ENCODE results near the gene SCYL3.

The SCYL3 gene

GRCh38 chr1:169848456-169848855, 45.2 kb downstream of the SCYL3 start:
- no peak for TF ChIP-seq CREB1 (IDR thresholded peaks at IDR 0.05; ENCODE audit: low read depth)
- no peak for TF ChIP-seq ZBTB7A (IDR thresholded peaks at IDR 0.05; ENCODE audit: low read depth)
- no peak for TF ChIP-seq NFIC (IDR thresholded peaks at IDR 0.05)
- no peak for TF ChIP-seq USF1 (IDR thresholded peaks at IDR 0.05)
- no peak for TF ChIP-seq TCF12 (IDR thresholded peaks at IDR 0.05; ENCODE audit: low read depth)
- no peak for TF ChIP-seq FOXM1 (IDR thresholded peaks at IDR 0.05; ENCODE audit: borderline replicate concordance, low read depth)

GRCh38 chr1:169844941-169845608, 48.6 kb downstream of the SCYL3 start:
- TF ChIP-seq ZBTB7A (IDR thresholded peaks at IDR 0.05; ENCODE audit: low read depth), result no peak

GRCh38 chr1:169838942-169839341, 54.8 kb downstream of the SCYL3 start:
- TF ChIP-seq FOXM1 (IDR thresholded peaks at IDR 0.05; ENCODE audit: borderline replicate concordance, low read depth), result no peak
- TF ChIP-seq EGR1 (IDR thresholded peaks at IDR 0.05), result no peak
- no peak for TF ChIP-seq NFIC (IDR thresholded peaks at IDR 0.05)
- no peak for TF ChIP-seq CEBPB (IDR thresholded peaks at IDR 0.05)
- TF ChIP-seq RAD21 (IDR thresholded peaks at IDR 0.05; ENCODE audit: low read depth), result no peak
- TF ChIP-seq TEAD4 (IDR thresholded peaks at IDR 0.05), result no peak
- TF ChIP-seq ZBTB7A (IDR thresholded peaks at IDR 0.05; ENCODE audit: low read depth), result no peak
- no peak for TF ChIP-seq MAX (IDR thresholded peaks at IDR 0.05)
- TF ChIP-seq USF1 (IDR thresholded peaks at IDR 0.05), result no peak
- no peak for TF ChIP-seq TAF1 (IDR thresholded peaks at IDR 0.05; ENCODE audit: low read depth)
- no peak for TF ChIP-seq TCF12 (IDR thresholded peaks at IDR 0.05; ENCODE audit: low read depth)
- no peak for TF ChIP-seq CREB1 (IDR thresholded peaks at IDR 0.05; ENCODE audit: low read depth)
- no peak for TF ChIP-seq EP300 (IDR thresholded peaks at IDR 0.05; ENCODE audit: borderline replicate concordance)
- TF ChIP-seq REST (IDR thresholded peaks at IDR 0.05; ENCODE audit: low read depth), result no peak
- no peak for TF ChIP-seq YY1 (IDR thresholded peaks at IDR 0.05; ENCODE audit: low read depth)

- TF ChIP-seq YY1 (IDR thresholded peaks at IDR 0.05; ENCODE audit: low read depth) (no peak), NFIC (IDR thresholded peaks at IDR 0.05) (no peak), MAX (IDR thresholded peaks at IDR 0.05) (no peak), ZBTB7A (IDR thresholded peaks at IDR 0.05; ENCODE audit: low read depth) (no peak), REST (IDR thresholded peaks at IDR 0.05; ENCODE audit: low read depth) (no peak)
These were observed 57.5 kb downstream of the SCYL3 start for GRCh38 chr1:169836198-169836597.

- TF ChIP-seq NFIC (IDR thresholded peaks at IDR 0.05) (no peak), FOXM1 (IDR thresholded peaks at IDR 0.05; ENCODE audit: borderline replicate concordance, low read depth) (no peak), RAD21 (IDR thresholded peaks at IDR 0.05; ENCODE audit: low read depth) (no peak)
These were observed 58.0 kb downstream of the SCYL3 start for GRCh38 chr1:169835647-169836046.

- TF ChIP-seq EP300 (IDR thresholded peaks at IDR 0.05; ENCODE audit: borderline replicate concordance) (no peak), YY1 (IDR thresholded peaks at IDR 0.05; ENCODE audit: low read depth) (no peak), TAF1 (IDR thresholded peaks at IDR 0.05; ENCODE audit: low read depth) (no peak), TEAD4 (IDR thresholded peaks at IDR 0.05) (no peak), MAX (IDR thresholded peaks at IDR 0.05) (no peak), CEBPB (IDR thresholded peaks at IDR 0.05) (no peak), RAD21 (IDR thresholded peaks at IDR 0.05; ENCODE audit: low read depth) (no peak), USF1 (IDR thresholded peaks at IDR 0.05) (no peak)
These were observed 58.8 kb downstream of the SCYL3 start for GRCh38 chr1:169834869-169835268.
